GM12873 (cell line): ENCODE measurements around the gene LRRD1.

ENCODE experiments used
- TF ChIP-seq, protein P1 (sequence below): IDR thresholded peaks from 2 replicates; pipeline ENCODE4 v1.5.1; 2012; ENCODE audit warnings: low read depth, mild to moderate bottlenecking, moderate library complexity, low read length, control low read depth; ENCODE audit not compliant: insufficient read depth; ENCODE audit errors: missing control alignments

LRRD1 gene

DNA sequence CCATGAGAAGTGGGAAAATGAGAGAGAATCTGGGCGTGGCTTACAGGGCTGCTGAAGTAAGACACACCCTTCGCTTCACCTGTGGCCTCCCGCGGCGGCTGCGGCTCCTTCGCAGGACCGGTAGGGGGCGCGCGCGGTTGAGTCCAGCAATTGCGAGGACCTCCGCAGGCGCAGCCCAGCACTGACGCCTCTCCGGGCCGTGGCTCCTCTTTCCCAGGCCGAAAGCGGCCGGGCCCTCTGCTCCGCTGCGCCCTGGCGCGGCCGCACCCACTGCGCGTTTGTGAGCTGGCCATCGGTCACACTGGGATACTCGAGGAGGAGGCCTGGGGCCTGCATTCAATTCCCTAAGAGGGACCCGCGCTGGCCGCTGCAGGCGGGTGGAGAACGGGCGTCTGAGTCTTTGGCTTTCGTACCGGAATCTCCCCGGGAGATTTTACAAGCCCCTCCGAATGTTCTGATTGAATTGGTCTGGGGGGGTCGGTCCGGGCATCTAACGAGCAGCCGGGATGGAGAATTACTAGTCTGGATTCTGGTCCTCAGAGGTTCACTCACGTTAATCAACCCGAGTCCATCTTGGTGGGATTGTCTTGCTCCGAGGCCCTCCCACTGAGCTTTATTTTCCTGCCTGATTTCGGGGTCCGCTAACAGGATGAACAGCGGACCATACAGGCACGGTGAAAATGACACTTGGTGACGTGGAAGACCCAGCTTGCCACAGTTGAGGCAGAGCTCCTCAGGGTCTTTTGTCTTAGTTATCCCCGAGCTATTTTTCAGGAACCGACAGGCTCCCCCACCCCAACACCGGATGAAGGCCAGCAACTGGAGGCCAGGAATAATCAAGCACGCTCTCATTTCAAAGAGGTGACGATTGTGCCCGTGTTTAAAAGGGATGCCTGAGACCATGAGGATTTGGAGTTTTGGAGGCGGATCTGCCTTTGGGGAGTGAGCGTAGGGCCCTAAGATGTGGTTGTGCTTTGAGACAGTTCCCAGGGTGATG lies at the start of gene LRRD1:
Gene LRRD1 (minus strand): TSS at position 215 of the 997 bp plus-strand sequence. CDS start 13,940 bp downstream, outside the sequence.
- TF ChIP-seq, protein P1, sequence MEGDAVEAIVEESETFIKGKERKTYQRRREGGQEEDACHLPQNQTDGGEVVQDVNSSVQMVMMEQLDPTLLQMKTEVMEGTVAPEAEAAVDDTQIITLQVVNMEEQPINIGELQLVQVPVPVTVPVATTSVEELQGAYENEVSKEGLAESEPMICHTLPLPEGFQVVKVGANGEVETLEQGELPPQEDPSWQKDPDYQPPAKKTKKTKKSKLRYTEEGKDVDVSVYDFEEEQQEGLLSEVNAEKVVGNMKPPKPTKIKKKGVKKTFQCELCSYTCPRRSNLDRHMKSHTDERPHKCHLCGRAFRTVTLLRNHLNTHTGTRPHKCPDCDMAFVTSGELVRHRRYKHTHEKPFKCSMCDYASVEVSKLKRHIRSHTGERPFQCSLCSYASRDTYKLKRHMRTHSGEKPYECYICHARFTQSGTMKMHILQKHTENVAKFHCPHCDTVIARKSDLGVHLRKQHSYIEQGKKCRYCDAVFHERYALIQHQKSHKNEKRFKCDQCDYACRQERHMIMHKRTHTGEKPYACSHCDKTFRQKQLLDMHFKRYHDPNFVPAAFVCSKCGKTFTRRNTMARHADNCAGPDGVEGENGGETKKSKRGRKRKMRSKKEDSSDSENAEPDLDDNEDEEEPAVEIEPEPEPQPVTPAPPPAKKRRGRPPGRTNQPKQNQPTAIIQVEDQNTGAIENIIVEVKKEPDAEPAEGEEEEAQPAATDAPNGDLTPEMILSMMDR = peak; percentile 95

DNA sequence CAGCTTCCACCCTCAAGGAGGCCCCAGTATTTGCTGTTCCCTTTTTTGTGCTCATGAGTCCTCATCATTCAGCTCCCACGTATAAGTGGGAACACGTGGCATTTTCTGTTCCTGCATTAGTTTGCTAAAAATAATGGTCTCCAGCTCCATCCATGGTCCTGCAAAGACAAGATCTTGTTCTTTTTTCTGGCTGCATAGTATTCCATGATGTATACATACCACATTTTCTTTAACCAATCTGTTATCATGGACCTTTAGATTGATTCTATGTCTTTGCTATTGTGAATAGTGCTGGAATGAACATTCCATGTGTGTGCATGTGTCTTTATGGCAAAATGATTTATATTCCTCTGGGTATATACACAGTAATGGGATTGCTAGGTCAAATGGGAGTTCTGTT lies 49.8 kb upstream of the LRRD1 start:
- TF ChIP-seq, protein P1 = no peak

DNA sequence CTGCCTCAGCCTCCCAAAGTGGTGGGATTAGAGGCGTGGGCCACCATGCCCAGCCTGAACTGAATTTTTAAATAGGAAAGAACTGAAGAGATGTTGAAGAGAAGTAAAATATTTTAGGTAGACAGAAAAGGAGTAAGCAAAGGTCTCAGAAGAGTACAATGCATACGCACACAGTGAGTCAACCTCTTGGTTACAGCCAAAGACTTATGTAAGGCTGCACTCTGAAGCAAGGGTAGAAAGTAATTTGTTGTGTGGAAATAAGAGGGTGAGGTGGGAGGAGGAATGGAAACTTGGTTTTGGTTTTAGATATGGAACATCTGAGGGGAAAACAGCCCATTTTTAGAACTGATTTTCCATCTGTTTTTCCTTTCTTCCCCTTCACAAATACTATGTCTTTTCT lies 49.2 kb upstream of the LRRD1 start:
- TF ChIP-seq, protein P1 = no peak

DNA sequence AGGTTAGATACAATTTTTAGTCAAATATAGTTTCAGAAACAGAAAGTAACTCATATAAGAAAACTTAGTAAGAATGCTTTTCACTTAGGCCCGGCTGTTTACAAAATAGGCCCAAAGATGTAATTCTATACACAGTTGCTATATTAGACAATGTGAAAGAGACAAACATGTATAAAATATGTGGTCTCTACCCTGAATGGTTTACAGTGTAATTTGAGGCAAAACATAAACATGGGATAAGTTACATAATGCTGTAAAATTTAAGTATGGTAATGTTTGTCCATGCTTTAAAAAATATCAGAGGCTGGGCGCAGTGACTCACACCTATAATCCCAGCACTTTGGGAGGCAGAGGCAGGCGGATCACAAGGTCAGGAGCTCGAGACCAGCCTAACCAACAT lies 48.0 kb upstream of the LRRD1 start:
- TF ChIP-seq, protein P1 = no peak

DNA sequence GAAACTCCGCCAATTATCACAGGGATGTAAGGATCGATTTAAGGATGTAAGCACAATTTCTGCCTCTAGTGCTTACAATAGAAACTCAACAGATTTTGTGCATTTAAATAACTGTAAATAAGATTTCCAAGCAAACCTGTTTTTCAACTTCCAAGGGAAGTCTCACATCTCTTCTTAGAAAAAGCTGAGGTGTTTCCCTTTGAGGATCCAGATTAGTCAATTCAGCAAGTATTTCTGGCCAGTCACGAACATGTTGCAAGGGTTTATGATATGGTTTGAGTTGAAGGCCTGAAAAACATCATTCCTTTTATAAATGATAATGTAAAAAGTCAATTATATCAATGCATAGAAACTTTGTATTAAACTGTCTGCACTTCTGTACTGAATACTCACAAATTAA lies 42.8 kb upstream of the LRRD1 start:
- TF ChIP-seq, protein P1 = no peak

DNA sequence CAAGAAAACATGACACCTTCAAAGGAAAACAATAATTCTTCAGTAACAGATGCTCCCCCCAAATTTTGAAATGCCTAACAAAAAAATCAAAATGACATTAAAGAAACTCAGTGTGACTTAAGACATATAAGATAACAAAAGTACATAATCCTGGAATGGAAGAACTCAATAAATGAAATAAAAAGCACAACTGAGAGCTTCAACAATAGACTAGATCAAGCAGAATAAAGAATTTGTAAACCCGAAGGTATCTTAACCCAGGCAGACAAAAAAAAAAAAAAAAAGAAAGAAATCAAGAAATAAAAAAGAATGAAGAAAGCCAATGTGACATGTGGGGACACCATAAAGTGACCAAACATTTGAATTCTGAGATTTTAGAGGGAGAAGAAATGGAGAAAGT lies 27.7 kb upstream of the LRRD1 start:
- TF ChIP-seq, protein P1 = no peak

DNA sequence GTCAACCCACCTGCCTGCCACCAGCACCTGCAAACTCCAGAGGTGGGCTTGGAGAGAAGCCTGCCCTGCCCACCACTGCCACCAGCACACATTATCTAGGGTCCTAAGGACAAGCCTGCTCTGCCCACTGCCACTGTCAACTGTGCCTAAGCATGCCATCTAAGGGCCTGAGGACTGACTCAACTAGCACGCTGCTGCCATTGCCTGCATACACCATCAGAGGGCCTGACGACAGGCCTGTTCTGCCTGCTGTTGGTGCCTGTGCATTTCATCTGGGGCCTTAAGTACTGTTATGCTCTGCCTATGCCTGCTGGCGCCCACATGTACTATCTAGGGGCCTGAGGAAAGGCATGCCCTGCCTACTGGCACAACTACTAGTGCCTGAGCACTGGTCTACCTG lies 27.0 kb upstream of the LRRD1 start:
- TF ChIP-seq, protein P1 = no peak
